HG03460 (cell line): ENCODE measurements around the gene GARIN3.

Source experiments
- ATAC-seq: cut with Tn5 transposase; IDR thresholded peaks from one replicate; pipeline ENCODE4 v1.9.1; 2021; ENCODE audit not compliant: unreplicated experiment

GARIN3 gene

DNA sequence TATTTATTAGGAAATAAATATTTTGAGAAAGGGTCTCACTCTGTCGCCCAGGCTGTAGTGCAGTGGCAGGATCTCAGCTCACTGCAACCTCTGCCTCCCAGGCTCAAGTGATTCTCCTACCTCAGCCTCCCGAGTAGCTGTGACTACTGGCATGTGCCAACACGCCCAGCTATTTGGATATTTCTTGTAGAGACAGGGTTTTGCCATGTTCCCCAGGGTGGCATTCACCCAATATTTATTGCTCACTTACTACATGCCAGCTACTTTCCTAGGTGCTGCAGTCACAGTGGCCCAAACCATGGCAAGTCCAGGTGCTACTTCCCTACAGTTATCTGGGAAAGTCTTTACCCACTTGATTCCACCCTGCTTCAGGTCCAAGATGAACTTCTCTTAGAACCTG lies 15.1 kb downstream of the GARIN3 start:
- ATAC-seq, result no peak

DNA sequence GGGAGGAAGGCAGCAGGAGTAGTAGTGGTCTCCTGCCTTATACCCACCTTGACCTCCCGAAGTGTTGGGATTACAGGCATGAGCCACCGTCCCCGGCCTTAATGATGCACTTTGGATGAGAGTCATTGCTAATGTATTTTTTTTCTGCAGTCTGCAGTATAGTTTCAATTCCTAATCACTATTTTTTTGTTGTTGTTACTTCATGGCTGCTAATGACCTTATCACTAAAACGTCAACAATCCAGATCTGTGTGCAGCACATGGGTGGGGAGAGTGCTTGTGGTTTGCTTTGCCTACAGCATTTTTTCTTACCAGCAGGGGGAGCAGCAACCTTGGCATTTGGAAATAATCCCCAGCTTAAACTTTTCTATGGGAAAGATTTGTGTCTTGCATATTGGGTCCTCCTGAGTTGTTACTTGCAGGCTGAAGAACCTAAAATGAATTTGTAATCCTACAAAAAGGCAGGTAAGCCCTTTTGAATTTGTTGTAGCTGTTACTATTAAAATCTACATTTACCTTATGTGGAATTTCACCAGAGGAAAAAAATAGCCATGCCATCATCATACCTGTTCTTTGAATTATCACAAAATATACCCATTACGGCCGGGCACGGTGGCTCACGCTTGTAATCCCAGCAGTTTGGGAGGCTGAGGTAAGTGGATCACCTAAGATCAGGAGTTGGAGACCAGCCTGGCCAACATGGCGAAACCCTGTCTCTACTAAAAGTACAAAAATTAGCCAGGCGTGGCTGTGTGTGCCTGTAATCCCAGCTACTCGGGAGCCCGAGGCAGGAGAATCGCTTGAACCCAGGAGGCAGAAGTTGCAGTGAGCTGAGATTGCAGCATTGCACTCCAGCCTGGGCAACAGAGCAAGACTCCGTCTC lies 17.1 kb downstream of the GARIN3 start:
- peak; percentile 78 for ATAC-seq

DNA sequence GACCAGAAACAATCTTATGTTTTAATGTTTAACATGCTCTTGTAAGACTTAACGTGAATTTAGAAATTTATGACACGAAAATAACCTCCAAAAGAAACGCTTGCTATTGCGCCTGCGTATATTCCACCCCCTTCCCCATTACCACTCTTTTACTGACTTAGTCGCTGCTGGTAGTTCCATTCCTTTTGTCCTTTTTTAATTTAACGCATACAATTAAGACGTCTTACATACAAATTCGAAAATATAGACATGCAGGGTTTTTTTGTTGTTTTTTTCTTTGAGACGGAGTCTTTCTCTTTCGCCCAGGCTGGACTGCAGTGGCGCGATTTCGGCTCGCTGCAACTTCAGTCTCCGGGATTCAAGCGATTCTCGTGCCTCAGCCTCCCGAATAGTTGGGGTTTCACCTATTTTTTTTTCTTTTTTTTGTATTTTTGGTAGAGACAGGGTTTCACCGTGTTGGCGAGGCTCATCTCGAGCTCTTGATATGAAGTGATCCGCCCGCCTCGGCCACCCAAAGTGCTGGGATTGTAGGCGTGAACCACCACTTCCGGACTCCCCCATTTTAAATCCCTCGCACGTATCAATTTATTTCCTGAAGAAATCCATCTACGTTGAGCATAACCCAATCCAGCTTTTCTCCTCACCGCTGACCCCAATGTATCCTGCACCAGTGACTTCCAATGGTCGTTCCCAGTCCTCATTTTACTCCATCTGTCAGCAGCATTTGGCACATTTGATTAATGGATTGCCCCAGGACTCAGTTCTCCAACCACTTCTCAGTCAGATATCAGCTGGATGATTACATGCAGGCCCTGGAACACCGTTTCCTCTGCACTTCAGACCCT lies 22.7 kb downstream of the GARIN3 start:
- peak; percentile 42 for ATAC-seq

DNA sequence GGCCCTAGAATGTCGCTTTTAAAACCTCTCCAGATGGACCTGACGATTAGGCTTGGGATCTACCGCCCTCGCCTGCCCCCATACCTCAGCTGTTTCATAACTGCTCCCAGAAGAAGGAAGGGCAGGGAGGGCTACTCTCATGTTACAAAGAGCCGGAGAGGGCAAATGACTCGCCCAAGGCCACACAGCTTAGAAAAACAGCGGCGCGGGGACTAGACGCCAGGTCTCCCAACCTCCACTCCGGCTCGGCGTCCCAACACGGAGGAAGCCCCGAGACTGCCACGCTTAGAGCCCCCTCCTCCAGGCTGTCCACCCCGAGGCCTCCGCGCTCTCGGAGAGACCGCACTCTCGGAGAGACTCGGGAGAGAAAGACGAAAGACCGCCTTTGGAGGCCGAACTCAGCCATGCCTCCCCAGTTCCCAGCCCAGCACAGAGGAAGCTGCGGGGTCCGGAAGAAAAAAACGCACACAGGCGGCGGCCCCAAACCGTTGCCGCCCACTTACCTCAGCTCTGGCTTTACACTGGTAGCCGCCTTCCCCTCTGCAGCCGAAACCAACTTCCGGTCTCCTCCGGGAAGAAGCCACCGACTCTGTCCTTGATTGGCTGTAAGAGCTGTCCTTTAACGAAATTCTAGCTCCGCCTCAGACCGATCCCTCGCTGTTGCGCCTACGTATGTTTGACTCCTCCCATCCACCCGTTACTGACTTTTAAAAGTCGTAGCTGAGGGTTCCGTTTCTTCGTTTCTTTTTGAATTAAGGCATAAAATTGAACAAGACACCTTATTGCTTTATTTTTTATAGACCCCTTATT lies 23.5 kb downstream of the GARIN3 start, which contains the start of gene MED7:
Gene MED7 (minus strand): TSS at position 549 of the 810 bp plus-strand sequence. CDS start 3,434 bp downstream, outside the sequence.
- ATAC-seq, result peak; percentile 99

DNA sequence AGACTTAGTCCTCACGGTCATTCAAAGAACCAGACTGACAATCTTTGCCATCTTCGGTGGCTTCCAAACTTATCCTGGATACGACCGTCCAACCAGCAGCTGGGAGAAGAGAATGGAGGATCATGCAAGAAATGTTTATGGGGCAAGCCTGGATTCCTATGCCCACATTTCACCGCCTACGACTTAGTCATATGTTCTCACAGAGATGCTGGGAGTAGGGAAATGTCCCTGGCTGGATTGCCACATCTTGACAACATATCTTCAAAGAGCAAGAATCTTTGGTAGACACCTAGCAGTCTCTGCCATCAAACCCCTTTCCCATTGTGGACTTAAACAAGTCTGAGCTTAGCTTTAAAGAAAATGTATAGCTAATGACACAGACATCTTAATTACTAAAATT lies 28.4 kb downstream of the GARIN3 start:
- no peak for ATAC-seq

DNA sequence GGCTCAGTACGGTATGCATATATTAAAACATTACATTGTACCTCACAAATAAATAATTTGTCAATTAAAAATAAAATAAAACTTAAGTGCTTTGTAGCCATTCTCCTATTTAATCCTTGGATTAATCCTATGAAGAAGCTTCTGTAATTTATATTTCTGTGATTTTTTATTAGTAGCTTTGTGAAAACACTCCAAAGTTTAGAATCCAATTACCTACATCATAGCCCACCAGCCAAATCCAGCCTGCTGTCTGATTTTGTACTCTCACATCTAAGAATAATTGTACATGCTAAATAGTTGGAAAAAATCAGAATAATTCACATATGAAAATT lies 33.8 kb downstream of the GARIN3 start:
- no peak for ATAC-seq

DNA sequence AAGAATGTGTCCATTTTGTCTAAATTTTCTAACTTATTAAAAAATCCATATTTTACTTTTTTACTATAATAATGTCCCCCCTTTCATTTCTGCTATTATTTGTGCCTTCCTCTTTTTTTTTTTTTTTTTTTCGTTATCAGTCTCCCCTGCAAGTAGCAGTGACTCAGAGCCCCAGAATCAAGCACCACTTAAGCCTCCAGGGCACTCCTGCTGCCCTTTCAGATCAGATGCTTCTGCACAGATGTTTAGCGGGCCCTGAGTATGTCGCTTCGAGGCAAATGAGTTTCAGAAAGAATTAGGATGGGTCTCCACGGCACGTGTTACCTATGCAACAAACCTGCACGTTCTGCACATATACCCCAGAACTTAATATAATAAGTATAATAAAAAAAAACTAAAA lies 35.1 kb downstream of the GARIN3 start:
- ATAC-seq, result no peak

DNA sequence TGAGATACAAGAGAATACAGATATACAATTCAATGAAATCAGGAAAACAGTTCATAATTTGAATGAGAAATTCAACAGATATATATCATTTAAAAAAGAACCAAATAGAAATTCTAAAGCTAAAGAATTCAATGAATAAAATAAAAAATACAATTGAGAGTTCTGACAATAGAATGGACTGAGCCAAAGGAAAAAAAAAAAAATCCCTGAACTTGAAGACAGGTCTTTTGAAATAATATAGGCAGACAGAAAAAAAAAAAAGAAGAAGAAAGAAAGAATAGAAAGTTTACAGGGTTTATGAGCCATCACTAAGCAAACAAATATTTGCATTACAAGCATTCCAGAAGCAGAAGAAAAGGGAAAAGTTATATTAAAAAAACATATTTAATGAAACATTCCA lies 44.4 kb downstream of the GARIN3 start:
- ATAC-seq, result no peak

DNA sequence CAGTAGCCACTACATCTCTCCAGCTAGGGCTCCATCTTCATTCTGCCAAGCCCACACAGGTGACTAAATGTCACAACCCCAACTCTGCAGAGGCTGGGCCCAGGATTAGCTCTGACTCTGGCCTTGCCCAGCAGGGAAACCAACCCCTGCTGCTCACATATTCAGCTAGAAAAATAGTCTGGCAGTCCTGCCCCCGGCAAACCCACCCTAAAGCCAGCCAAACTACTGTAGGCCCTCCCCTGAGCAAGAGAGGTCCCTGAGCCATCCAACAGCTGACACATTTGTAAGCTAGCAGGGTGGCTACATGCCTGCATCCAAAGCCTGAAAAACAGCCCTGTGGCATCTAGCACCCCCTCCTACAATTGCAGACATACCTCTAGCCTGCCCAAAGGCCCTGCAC lies 46.0 kb downstream of the GARIN3 start:
- no peak for ATAC-seq

DNA sequence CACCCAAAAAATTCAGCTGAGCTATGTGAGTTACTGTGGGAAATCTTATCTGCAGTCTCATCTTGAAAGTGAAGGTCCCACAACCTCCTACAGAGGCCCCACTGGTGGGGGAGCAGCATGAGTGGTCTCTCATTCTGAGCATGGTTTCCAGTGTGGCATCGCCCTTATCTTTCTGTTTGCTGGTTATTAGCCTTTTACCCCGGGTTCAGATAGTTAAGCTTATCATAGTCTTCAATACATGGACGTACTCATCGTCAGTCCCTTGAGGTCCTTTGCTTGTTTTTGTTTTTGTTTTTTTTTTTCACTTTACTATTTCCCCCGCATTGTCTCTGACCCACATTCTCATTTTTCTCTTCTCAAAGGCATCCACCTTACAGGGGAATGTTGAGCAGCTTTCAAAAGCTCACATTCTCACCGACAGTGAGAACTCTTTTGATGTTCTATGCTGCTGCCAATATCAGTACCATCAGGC lies 49.5 kb downstream of the GARIN3 start:
- peak; percentile 71 for ATAC-seq

DNA sequence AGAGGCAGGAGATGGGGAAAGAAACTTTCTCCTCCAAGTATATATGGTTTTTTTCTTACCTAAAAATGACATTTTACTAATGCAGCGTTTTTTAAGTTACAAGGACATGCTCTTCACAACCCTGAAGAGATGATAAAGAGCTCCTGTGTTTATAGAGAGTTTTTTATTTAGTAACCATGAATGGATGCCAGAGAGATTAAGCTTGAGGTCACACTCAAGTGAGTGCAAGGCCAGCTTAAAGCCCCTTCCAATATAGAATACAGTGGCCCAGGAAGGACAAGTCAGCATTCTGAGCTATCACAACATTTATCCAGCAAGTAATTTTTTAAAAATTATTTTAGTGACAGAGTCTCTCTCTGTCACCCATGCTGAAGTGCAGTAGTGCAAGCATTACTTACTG lies 50.6 kb downstream of the GARIN3 start:
- ATAC-seq, result no peak

DNA sequence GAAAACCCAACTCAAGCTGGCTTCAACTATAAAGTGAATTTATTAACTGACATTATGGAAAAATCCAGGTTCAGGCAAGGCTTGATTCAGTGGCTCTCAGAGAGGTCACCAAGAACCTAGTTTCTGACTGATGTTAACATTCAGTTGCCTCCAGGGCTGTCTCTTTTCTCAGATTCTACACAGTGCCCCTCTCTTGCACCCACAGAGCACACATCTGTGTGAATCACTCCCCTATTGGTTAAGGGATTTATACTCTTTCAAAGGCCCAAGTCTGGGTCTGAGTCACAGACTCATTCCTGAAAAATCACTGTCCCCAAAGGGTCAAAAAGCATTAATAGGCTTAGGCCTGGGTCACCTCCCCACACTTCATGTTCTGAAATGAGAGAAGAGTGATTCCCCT lies 51.1 kb downstream of the GARIN3 start:
- no peak for ATAC-seq

DNA sequence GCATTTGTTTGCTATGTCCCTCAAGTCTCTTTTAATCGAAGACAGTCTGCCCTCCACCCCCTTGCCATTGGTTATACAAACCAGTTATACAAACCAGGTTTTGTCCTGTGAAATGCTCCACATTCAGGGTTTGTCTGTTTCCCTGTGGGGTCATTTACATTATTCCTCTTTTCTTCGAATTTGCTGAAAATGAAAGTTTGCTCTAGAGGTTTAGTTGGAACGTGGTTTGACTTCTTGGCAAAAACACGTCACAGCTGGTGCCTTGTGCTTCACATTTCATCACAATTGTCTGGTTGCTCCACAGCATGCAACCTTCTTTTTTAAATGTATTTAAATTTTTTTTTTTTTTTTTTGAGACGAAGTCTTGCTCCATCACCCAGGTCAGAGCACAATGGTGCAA lies 53.1 kb downstream of the GARIN3 start:
- ATAC-seq, result no peak
